GM12875 (cell line): ENCODE measurements around the gene WDR70.

Experiments used
- H3K4me3 ChIP-seq: one replicate; pipeline ENCODE4 v1.5.1; 2011; ENCODE audit warnings: low read depth, low read length, control low read depth
- CTCF ChIP-seq: IDR thresholded peaks from 2 replicates; pipeline ENCODE4 v1.5.1; 2011; ENCODE audit warnings: low read depth, mild to moderate bottlenecking, control low read depth, inconsistent platforms, low read length, moderate library complexity, borderline replicate concordance; ENCODE audit not compliant: insufficient read depth

The WDR70 gene

GRCh38 chr5:37767251-37767650, 388.1 kb downstream of the WDR70 start:
- no peak for TF ChIP-seq CTCF
- H3K4me3 ChIP-seq: no peak overlapping the region

- TF ChIP-seq CTCF: no peak
- H3K4me3 ChIP-seq: no peak overlapping the region
These were observed 388.8 kb downstream of the WDR70 start for GRCh38 chr5:37767961-37768360.

- no peak for TF ChIP-seq CTCF
- H3K4me3 ChIP-seq: no peak overlapping the region
These were observed 389.3 kb downstream of the WDR70 start for GRCh38 chr5:37768371-37768770.

- TF ChIP-seq CTCF: no peak
- H3K4me3 ChIP-seq: no peak overlapping the region
These were observed 390.0 kb downstream of the WDR70 start for GRCh38 chr5:37769108-37769507.

GRCh38 chr5:37769840-37770239, 390.7 kb downstream of the WDR70 start:
- TF ChIP-seq CTCF: no peak
- H3K4me3 ChIP-seq: no peak overlapping the region

- TF ChIP-seq CTCF: no peak
- no peak overlapping the region for H3K4me3 ChIP-seq
These were observed 391.7 kb downstream of the WDR70 start for GRCh38 chr5:37770786-37771185.

- no peak for TF ChIP-seq CTCF
- no peak overlapping the region for H3K4me3 ChIP-seq
These were observed 392.1 kb downstream of the WDR70 start for GRCh38 chr5:37771203-37771611.
